ENCODE data around the gene FAM3D. TPM values are rescaled to one million over a fixed set of nuclear protein-coding genes. Genes with fewer than 3 reads are reported as not detected.

FAM3D gene
- total and polyA plus RNA-seq, 2 of the 8 experiments (the other 6 are each of a cell fraction or from before 2014, with no cell fraction given): not detected

- ChIA-PET POLR2A (ENCODE audit: partially characterized antibody) (interaction anchor here (1.1 to 1.6 kb wide), 2 partner anchors 56 to 90 kb away, joined by 3 to 4 read pairs; no protein-coding TSS in a partner anchor), CTCF (ENCODE audit: partially characterized antibody) (interaction anchor here (1.3 to 25.1 kb wide), 6 partner anchors 10 to 92 kb away, joined by 3 to 994 read pairs (median 6); partner anchors contain the start of gene FAM107A)
- Histone ChIP-seq H3K4ac (replicated peaks; ENCODE audit: insufficient read length, low read depth, low read length) (no peak overlapping the region), H2AK5ac (ENCODE audit: low read depth, low read length) (no peak overlapping the region), H3K79me2 (ENCODE audit: control insufficient read depth in 1 of 2, insufficient read depth in 2 of 2, low read length in 2 of 2) (no peaks in the 10 kb centered on the region), H2AFZ (ENCODE audit: low read length) (no peak overlapping the region), H3K9ac (replicated peaks in 1 of 4; ENCODE audit: extremely low read depth in 1 of 4, low read depth in 3 of 4, low read length in 3 of 4) (no peak overlapping the region), H3K79me1 (ENCODE audit: low read depth, low read length) (no peaks in the 10 kb centered on the region), H3K36me3 (ENCODE audit: control insufficient read depth in 2 of 4, insufficient read depth in 4 of 4, low read length in 3 of 4) (no peaks in the 10 kb centered on the region), H3K23me2 (ENCODE audit: low read depth, low read length) (no peaks in the 10 kb centered on the region), H3K18ac (ENCODE audit: extremely low read depth, low read length) (no peak overlapping the region), H2BK120ac (replicated peaks; ENCODE audit: low read depth, low read length) (no peak overlapping the region), H3K9me3 (ENCODE audit: insufficient read depth in 2 of 2, low read depth in 1 of 2, low read length in 1 of 2) (no peaks in the 10 kb centered on the region), H4K8ac (ENCODE audit: extremely low read depth, insufficient read depth, low read length) (no peak overlapping the region), H3K56ac (replicated peaks; ENCODE audit: insufficient read length, low read depth, low read length) (no peak overlapping the region), H2BK12ac (ENCODE audit: low read depth, low read length) (no peak overlapping the region), H4K91ac (replicated peaks; ENCODE audit: insufficient read length, low read length) (no peak overlapping the region), H3K4me2 (ENCODE audit: insufficient read depth in 1 of 2, low read depth in 2 of 2, low read length in 2 of 2) (no peak overlapping the region), H3K4me3 (ENCODE audit: extremely low read depth in 1 of 4, insufficient read depth in 2 of 4, low read depth in 3 of 4, low read length in 4 of 4) (no peak overlapping the region), H4K20me1 (replicated peaks in 1 of 2; ENCODE audit: control insufficient read depth in 1 of 2, insufficient read depth in 2 of 2, low read length in 2 of 2) (no peaks in the 10 kb centered on the region), H3K27me3 (replicated peaks in 1 of 4; ENCODE audit: control insufficient read depth in 3 of 4, extremely low read depth in 1 of 4, insufficient read depth in 3 of 4, low read length in 3 of 4) (no peaks in the 10 kb centered on the region), H3K14ac (ENCODE audit: insufficient read length) (no peak overlapping the region), H2BK20ac (ENCODE audit: low read length) (no peak overlapping the region), H3K4me1 (replicated peaks in 1 of 4; ENCODE audit: control insufficient read depth in 3 of 4, insufficient read depth in 4 of 4, low read length in 3 of 4) (peaks cover 0 to 4% (median 0%) of the 10 kb centered on the region in 4 experiments; a peak in 1 of 7 replicates), H3K27ac (ENCODE audit: low read depth, low read length) (no peak overlapping the region), H2BK5ac (ENCODE audit: low read depth, low read length) (no peak overlapping the region), H2BK15ac (ENCODE audit: low read length) (no peak overlapping the region), H4K5ac (ENCODE audit: insufficient read length, low read depth, low read length) (no peak overlapping the region), H3K23ac (ENCODE audit: insufficient read length) (no peak overlapping the region)
- TF ChIP-seq JUND (IDR thresholded peaks at IDR 0.05; ENCODE audit: low read length) (no peak), RXRA (IDR thresholded peaks at IDR 0.05; ENCODE audit: insufficient read depth, low read depth, low read length) (0 out of 2 replicates have a peak, but pooled peaks have one; percentile 47)
- DNase-seq (ENCODE audit: low read depth in 1 of 2, low spot score in 2 of 2): no peak
- 94% methylated on average over 9 of the region's 9 CpGs; no CpG with 5 or more reads in 1 of the 2 experiments for WGBS, 2 experiments (ENCODE audit: extremely low coverage in 1 of 2, insufficient coverage in 1 of 2, insufficient read length in 1 of 2, insufficient replicate concordance in 2 of 2, low coverage in 1 of 2, low lambda C conversion rate in 2 of 2, missing lambda C conversion rate in 1 of 2)
- FAIRE-seq: no peak
Measured at GRCh38 chr3:58625196-58625824, 41.3 kb downstream of the FAM3D start.
